Endometrium (tissue), 2 donors: ENCODE results near the gene E4F1.
"Not testable (repeated sequence)": the region's sequence is repeated elsewhere in the genome, so short reads cannot be mapped to it uniquely, and the experiment has no call there.

ENCODE experiments used
- FAIRE-seq: peaks from 2 replicates; lab custom pipeline; 2012; peaks lifted over from hg19 to GRCh38; lab: Jason Lieb, UNC
- donor health status: control.
- donor health status: control.

E4F1 gene

GRCh38 chr16:2231016-2231931, 7.9 kb downstream of the E4F1 start:
- FAIRE-seq: peak; percentile 69

GRCh38 chr16:2232094-2232990, 9.0 kb downstream of the E4F1 start:
- FAIRE-seq: no peak

GRCh38 chr16:2233046-2233775, 9.8 kb downstream of the E4F1 start:
- FAIRE-seq: no peak

GRCh38 chr16:2233872-2234812, 10.8 kb downstream of the E4F1 start:
- FAIRE-seq: no peak

GRCh38 chr16:2234813-2235170, 11.4 kb downstream of the E4F1 start:
- FAIRE-seq: no peak

GRCh38 chr16:2235234-2235651, 11.9 kb downstream of the E4F1 start:
- no peak for FAIRE-seq

- no peak for FAIRE-seq
Observed at GRCh38 chr16:2235695-2236336, 12.4 kb downstream of the E4F1 start.

GRCh38 chr16:2236337-2237101, 13.1 kb downstream of the E4F1 start, which contains the start of gene DNASE1L2:
TSS of gene DNASE1L2 (plus strand) at chr16:2236444. CDS start at chr16:2236817, 373 bp downstream.
- no peak for FAIRE-seq

GRCh38 chr16:2237102-2237482, 13.7 kb downstream of the E4F1 start:
- no peak for FAIRE-seq

- no peak for FAIRE-seq
Observed at GRCh38 chr16:2237493-2238149, 14.2 kb downstream of the E4F1 start.

GRCh38 chr16:2238150-2238837, 14.9 kb downstream of the E4F1 start:
- FAIRE-seq: no peak

GRCh38 chr16:2238838-2239675, 15.7 kb downstream of the E4F1 start:
- FAIRE-seq: no peak

GRCh38 chr16:2240331-2240730, 16.9 kb downstream of the E4F1 start:
- not testable (repeated sequence) for FAIRE-seq

- no peak for FAIRE-seq
Observed at GRCh38 chr16:2242598-2242997, 19.2 kb downstream of the E4F1 start.

GRCh38 chr16:2243031-2243528, 19.7 kb downstream of the E4F1 start:
- FAIRE-seq: no peak

GRCh38 chr16:2243781-2244180, 20.4 kb downstream of the E4F1 start:
- no peak for FAIRE-seq

GRCh38 chr16:2244301-2244700, 20.9 kb downstream of the E4F1 start:
- no peak for FAIRE-seq
